NCI-H146 (cell line): ENCODE measurements around the gene C1QTNF8.
A peak's percentile ranks its signal among the peaks of the same experiment; 100 is the strongest.

Experiments used
- DNase-seq: peaks from one replicate; lab custom pipeline; 2025; lab: John Stamatoyannopoulos, UW

The C1QTNF8 gene

DNA sequence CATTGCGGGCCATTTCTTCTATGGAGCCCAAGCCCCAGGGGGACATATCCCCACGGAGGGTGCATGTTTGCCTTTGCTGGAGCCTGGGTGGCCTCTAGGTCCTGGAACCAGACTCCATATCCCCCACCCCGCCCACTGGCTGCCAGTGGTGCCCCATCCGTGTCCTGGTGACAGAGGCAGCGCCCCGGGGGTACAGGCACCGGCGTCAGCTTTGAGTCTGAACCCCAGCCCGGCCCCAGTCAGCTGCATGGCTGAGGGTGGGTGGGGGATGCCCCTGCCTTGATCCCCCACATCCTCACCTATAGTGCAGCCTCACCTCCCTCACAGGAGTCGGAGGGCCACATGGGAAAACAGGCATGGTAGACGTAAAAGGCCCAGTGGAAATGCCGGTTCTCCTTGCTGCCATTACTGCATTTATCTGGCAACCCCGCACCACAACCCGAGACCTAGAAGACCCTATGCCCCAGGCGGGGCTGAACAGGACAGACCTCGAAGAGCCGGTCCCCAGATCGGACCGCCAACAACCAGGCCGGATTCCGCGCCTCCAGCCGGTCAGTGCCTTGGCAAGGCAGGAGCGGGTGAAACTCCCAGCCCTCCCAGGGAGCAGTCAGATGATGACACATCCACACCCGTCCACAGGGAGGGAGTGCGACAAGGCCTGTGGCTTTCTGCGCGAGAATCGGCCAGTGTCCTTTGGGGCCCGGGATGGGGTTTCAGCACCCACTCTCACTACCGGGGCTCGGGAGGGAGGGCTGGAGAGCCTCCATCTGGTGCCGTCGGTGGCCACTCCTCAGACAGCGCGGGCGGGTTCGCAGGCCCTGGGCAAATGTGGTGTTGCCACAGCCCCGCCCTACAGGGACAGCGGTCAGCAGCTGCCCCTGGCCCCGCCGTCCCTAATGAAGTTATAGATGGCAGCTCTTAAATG, 35.4 kb downstream of the C1QTNF8 start:
- no peak for DNase-seq

DNA sequence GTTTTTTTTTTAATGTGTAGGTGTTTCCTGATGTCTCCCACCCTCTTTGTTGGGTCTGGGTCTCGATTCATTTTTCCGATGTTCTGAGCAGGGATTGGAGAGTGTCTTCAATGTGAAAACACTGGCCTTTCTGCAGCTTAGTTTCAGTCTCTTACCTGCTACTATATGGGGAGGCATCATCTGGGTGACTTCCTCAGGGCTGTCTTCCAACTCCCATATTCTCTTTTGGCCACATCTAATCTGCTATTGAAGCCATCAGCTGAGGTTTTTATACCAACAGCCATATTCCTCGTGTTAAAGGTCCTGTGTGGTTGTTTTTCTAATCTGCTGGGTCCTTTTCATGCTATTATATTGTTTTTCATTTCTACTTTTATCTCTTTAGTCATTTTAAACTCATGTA, 36.7 kb downstream of the C1QTNF8 start:
- DNase-seq = no peak

DNA sequence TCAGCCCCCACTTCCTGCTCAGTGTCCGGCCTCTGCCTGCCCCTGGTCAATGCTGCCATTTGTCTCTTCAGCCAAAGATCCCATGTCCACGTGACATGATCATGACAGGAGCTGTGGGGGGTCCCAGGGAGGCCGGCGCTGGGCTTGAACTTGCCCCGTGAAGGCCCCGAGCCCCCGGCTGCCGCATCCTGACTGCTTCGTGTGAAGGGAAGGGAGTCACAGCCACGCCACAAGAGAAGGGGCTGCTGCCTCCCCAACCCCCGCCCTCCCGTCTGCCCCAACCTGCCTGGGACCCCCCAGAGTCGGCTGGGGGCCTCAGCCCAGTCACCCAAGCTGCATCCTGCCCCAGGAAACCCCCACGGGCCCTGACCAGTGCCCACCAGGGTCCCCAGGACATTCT, 37.8 kb downstream of the C1QTNF8 start:
- no peak for DNase-seq

DNA sequence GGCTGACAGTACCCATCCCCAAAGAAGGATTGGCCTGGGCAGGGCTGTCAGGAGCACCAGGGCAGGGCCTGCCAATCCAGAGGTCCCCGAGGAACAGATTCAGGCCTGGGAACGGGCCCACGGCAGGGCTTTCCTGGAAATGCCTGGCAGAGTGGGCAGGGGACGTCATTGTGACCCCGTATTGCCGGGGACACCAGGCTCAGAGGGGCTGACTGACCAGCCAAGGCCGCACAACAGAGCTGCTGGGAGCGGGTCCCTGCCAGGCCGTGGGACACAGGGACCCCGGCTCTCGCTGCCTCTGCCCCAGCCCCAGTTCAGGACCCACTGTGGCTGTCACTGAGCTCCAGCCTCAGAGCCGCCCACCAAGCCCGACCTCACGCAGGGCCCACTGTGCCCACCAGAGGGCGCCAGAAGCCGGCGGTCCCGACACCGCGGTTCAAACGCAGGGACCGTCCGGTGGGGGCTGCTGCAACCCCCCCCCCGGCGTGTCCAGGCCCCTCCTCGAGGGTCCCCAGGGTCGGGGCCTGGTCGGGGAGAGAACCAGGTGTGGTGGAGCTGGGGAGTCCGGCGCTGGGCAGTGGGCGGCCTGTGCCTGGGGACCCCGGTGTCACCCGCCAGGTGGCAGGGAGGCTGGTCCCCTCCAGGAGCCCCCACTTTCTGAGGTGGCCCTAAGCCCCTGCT, 38.7 kb downstream of the C1QTNF8 start:
- DNase-seq = no peak

DNA sequence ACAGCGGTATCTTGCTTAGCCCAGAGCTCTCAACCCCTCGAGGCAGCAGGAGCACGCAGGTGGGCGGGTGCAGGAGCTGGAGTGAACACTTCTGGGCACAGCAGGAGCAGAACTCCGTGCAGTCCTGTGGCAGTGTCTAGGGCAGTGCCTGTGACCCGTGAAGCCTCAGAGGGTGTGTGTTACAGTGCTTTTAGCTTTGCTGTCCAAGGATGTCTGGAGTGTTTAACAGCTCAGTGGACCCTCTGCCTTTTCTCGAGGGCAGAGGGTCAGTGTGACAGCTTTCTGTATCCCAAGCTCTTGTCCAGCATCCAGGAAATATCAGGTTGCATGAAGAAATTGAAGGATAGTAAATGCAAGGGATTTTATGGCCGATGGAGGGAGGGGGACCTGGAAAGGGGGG, 39.8 kb downstream of the C1QTNF8 start:
- no peak for DNase-seq

DNA sequence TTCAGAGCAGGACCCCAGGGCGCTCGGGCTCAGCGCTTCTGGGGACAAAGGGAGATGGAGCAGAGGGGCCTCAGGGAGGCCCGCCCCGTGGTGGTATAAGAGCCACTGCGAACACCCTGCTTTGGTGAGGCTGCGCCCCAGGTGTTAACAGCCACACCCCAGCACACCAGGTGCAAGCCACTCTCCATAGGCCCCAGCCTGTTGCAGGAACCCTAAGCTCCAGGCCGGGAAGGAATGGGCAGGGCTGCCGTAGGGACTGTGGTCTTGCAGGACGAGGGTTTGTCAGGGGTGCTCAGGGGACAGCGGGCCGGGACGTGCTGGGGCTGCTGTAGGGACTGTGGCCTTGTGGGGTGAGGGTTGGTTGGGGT, 40.5 kb downstream of the C1QTNF8 start:
- DNase-seq = no peak

DNA sequence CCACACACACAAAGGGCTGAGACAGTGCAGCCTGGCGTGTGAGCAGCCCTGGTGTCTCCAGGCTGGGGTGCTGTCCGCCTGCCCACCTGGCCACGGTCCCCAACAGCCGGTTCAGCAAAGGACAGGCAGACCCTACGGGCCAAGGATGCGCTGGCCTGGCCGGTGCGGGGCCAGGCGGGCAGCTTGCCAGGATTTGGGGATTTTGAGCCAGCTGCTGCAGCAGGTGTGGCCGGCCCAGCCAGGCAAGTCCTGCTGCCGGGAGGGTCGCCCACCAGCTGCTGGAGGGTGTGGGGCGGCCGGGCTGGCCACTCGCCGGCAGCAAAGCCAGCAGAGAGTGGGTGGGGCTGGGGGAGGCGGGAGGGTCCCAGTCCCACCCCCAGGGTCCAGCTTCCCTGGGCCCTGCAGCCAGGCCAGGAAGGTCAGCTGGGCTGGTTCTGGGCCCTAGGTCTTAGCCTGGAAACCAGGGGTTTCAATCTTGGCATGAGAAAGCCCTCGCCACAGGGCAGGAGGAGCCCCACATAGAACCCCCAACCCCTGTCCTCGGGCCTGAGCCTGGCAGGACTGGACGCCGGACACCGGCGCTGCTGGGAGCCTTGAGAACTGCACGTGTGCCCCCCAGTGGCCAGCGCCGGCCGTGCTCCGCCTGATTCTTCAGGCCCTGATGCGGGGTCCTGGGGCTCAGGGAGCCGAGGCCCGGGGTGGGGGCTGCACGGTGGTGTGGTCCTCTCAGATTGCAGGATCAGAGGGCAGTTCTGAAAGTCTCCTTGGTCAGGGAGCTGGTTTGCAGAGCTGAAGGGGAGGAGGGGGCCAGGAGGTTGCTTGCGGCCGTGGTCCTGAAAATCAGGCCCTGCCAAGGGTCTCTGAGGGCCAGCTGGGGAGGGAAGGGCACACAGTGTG, 41.1 kb downstream of the C1QTNF8 start:
- peak; percentile 27 for DNase-seq

DNA sequence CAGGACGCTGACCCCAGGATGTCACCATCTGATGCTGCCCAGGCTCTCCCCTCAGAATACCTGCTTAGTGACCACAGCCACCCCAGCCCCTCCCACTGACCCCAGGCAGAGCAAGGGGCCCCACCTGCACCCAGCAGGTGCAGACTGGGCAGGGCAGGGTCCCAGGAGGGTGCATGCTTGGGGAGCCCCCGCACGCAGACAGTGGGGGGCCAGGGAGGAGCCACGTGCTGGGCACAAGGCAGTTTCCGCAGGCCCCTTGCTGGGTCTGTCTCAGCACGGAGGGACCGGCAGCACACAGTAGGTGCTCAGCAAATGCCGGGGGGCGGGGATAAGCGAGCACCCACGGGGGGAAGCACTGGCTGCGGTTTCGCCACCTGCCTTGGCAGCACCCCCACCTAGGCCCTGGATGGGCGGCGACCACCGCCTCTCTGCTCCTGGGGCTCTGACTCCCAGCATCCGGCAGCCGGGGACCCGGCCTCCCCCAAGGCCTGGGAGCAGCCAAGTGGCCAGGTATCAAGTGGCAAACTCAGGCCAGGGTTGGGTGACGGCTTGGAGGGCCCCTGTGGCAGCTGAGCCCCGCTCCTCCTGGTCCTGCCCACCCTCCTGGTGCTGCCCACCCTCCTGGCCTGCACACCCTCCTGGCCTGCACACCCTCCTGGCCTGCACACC, 42.2 kb downstream of the C1QTNF8 start:
- no peak for DNase-seq

DNA sequence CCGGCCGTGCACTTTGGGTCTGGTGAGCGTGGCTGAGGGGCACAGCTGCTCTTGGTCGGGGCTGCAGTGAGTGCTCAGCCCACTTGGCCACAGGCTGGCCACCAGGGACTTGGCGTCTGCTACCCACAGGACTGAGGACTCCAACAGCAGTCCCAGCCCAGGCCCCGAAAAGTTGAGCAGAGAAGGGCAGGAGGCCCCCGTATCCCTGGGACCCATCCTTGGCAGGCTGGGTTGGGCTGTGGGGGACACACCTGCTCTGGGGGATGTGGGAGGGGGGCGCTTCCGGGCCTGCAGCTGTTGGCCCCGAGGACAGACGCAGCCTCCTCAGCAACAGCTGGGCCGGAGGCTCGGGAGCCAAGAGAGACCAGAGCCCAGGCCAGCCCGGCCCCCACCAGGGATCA, 42.9 kb downstream of the C1QTNF8 start:
- DNase-seq = no peak

DNA sequence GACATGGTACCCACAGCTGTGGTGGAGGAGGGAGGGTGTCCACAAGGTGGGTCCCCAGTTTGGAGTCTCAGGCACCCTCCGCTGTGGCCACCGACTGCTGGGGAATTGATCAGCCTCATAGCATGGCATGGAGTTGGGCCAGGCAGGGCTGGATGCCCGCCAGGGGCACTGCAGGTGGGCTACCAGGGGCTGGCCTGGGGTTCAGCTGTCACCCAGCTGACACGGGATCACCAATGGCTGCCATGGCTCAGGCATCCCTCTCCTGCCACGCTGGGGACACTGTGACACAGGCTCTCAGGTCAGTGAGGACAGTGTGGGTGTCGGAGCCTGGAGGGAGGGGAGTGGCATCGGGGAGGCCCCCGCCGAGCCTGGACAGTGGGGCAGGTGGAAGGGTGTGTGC, 43.3 kb downstream of the C1QTNF8 start:
- no peak for DNase-seq

DNA sequence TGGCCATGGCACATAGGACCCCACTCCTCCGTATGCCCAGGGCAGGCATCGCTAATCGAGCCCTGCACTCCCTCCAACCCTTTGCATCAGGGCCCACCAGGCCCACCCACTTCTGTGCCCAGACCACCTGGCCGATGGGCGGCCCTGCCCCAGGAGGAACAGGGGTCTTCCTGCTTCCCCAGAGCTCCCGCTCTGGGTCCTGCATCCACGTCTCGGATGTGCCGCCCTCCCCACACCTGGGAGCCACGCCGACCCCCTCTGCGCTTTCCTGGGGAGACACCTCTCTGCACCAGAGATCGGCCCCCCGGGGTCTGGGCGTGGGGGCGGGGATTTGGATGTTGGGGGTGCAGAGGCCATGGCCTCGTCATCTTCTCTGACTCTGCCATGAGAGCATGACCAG, 44.6 kb downstream of the C1QTNF8 start:
- DNase-seq = no peak

DNA sequence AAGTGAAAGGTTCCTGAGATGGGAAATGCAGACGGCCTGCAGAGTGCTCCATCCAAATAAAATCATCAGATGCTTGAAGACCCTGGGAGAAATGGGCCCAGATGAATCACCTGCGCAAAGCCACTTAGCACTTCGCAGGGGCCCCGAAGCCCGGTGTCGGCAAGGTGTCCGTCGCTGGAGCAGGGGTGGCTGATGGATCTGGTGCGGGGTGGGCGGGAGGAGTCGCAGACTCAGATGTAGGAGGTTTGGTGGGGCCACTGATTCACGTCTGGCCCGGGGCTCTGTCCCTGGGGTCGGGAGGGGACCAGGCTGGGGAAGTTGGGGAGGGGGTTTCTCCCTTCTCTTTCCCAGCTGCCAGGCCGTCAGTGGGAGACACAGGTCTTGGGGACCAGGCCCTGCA, 45.1 kb downstream of the C1QTNF8 start:
- no peak for DNase-seq

DNA sequence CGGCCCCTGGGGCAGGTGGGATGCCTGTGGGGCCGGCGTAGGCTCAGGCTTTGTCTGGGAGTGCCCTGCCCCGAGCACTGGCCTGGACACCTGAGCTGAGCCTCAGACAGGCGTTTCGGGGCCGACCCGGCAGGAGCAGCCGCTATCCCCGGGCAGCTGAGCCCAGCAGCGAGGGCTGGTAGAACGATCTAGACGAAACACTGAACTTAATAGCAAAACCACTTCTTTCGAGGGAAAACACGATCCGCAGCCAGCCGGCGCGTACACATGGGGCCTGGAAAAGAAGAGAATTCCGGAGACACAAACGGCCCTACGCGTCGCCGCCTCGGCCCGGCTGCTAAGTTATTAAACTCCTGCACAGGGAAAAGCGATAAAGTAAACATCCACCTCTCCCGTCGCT, 45.5 kb downstream of the C1QTNF8 start:
- DNase-seq = no peak

DNA sequence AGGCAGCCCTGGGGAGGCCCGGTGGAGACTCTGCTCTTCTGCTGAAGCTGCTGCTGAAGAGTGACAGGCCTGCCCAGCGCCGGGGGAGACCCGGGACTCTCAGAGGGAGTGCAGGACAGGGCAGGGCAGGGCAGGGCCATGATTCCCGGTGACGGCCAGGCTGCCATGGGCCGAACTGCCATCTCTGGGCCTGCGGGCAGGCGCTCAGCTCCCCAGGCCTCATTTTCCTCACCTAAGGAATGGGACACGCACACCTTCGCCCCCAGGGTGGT, 46.1 kb downstream of the C1QTNF8 start:
- no peak for DNase-seq

DNA sequence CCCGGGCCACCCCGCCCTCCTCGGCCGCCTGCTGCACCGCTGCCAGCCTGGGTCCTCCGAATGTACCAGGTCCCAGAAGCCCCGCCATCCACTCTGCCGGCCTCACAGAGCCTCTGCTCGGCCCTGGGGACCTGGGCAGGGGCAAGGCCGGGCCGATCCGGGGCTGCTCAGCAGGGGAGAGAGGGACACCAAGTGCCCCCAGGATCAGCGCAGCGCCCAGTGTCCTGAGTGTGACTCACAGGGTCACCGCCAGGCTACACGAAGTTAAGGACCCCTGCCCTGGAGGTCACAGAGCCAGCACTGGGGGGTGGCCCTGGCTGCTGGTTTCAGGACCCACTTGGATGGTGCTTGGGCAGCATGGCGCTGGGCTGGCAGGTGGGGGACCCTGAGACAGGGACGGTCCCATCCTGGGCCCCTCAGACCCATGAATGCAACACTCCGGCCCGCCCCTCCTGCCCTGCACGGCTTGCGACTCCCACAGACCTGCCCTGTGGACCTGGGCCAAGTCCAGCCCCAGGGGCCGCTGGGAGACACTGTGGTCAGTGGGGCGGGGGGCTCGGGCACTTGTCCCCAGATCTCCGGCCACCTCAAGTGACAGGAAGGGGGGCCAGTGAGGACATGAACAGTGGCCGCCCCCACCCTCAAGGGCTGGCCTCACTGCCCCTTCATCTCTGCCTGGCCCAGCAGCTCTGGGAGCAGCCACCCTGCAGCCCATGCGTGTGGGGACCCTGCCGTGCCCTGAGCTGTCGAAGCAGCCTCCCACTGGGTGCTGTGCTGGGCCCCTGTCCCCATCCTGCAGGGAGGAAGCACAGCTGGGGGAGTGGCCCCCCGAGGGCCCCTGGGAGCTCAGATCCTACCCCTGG, 46.7 kb downstream of the C1QTNF8 start:
- DNase-seq = no peak

DNA sequence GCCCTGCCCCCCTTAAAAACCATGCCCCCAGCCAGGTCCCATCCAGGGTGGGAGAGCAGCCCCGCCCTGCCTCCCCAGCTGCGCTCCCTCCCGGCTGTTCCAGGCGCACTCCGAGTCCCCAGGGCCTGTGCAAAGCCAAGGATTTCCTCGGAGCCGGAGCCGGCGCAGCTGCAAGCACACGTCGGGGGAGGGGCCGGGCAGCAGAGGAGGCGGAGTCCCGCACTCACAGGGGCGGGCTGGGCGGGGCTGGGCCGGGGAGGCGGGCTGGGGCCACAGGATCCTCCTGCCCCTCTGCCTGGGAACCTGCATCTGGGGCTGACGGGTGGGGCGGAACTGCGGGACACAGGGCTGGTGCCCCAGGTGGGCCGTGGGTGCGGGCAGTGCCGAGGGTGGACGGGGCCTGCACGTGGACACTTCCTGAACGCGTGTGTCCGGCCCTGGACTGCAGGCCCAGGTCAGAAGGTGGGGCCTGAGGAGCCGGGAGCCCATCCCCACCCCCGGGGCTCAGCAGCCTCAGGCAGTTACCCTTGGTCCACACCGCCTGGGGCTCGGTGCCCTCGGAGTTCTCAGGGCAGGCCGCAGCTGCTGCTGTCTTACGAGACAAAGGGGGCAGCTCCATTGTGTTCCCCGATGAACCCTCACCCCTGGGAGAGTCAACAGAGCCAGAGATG, 47.5 kb downstream of the C1QTNF8 start:
- DNase-seq = peak; percentile 36

DNA sequence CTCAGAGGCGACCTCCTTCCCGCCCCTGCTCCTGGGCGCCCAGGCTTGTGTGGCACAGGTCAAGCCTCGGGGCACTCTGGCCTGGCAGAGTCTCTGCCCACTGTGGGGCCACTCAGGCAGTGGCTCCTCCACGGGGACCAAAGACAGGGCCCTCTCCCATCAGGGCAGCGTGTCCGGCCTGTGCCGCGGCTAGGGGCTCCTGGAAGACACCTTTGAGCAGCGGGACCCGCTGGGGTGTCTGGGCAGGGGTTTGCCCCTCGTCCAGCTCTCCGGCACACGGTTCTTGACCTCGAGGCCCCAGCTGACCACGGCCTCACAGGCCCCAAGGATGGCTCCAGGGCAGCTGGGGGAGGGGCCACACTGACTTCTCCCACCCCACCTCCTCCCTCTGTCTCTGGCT, 48.2 kb downstream of the C1QTNF8 start:
- DNase-seq = no peak

DNA sequence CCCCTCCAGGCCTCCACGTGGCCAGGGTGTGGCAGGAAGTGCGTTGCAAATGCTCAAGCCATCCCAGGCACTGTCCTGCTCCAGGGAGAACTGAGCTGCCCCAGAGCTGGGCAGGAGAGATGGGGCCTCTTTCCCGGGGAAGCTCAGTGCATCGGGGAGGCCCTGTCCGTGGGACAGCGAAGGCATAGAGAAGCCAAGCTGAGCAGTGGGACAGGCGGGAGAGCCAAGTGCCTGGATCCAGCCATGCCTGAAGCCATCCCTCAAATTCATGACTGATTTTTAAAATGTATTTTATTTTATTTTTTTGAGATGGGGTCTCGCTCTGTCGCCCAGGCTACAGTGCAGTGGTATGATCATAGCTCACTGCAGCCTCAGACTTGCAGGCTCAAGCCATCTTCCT, 48.9 kb downstream of the C1QTNF8 start:
- DNase-seq = no peak

DNA sequence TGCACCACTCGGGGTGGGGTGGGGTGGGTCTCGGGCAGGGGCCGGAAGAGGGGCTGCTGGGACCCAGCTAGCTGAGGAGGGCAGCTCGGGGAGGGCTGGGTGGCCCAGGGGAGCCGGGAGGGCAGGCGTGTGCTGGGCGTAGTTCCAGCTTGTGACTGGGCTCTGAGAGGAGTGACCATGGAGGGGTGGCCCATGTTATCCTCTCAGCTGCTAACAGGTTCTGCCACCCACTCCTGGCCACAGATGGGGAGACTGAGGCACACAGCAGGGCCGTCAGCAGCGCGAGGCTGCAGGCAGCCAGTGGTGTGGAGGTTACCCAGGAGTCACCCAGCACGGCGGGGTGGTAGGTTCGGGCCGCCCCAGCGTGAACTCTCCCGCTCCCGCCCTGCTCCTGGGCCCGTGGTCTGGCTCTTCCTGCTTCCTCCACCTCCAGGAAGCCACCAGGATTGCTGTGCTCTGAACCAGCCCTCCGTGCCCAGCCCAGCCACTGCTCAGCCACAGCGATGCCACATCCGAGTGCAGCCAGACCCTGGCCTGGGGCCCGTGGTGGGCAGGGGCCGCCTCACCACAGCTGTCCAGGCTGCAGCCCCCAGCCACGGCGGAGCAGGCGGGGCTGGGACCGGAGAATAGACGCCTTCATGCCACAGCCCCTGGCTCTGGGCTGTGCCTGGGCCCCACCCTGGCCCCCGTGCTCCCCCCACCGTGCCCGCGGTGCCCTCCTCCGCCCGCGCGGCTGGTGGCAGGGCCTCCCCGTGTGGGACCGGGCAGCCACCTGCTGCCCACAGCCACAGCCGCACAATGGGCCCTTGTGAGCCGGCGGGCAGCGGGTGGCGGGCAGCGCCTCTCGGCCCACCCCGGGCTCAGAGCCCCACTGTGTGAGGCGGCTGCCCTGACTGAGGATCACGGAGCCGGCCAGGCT, 49.8 kb downstream of the C1QTNF8 start:
- no peak for DNase-seq
